Measurements from ENCODE around the gene ILK. TPM values are rescaled to one million over a fixed set of nuclear protein-coding genes. Genes with fewer than 3 reads are reported as not detected.

Gene ILK
- total and polyA plus RNA-seq, 2 donors (not counting 3 experiments of a cell fraction or from before 2014, with no cell fraction given): 221 to 296 TPM

DNA sequence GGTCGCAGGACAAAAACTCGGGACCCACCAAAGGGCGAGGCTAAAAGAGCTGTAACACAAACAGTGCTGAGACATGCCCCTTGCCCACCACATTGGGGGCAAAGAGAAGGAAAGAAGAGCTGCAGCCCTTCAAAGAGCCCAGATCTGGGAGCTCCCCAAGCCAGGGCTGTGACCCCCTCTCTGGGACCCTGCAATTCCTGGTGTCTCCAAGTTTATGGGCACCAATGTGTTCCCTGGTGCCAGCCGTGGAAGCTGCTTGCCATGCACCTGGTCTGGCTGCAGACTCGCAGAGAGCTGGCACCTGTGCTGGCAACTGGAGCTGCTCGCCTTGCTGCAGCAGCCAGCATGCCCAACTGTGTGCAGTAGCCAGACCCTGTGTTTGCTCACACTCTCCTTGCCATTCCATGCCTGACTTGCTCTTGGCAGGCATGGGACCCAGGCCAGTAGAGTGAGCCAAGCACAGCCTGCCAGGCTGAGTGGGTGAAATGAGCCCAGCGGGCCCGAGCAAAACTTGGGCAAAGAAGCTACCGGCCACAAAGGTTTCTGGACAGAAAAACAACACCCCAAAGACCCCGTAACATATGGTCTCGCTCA lies 16.1 kb upstream of the ILK start:
- CTCF ChIA-PET: interaction anchor here (0.8 to 1.4 kb wide), 4 partner anchors 8 to 17 kb away, joined by 3 to 4 read pairs (median 4); no protein-coding TSS in a partner anchor
- dilution Hi-C loops (cut with MboI; ENCODE audit: extremely low pct_ligation_motif_present, low sequenced_read_pairs): no loop called here

More for the DNA sequence above, 16.1 kb upstream of the ILK start:
- H3K4me2 ChIP-seq (ENCODE audit: insufficient read depth, low read length): no peak overlapping the region
- TF ChIP-seq POLR2A (IDR thresholded peaks at IDR 0.05; ENCODE audit: low read depth, low read length) (no peak), JUN (IDR thresholded peaks at IDR 0.05; ENCODE audit: borderline replicate concordance, insufficient read depth, insufficient read length, low read depth) (no peak), MYC (IDR thresholded peaks at IDR 0.05; ENCODE audit: low read depth, low read length) (no peak), FOS (IDR thresholded peaks at IDR 0.05; ENCODE audit: borderline replicate concordance, insufficient read depth, low read length) (no peak), POLR2AphosphoS5 (IDR thresholded peaks at IDR 0.05; ENCODE audit: insufficient read depth, low read depth, low read length) (no peak), EZH2 (IDR thresholded peaks at IDR 0.05; ENCODE audit: borderline replicate concordance, low read depth, low read length, severe bottlenecking) (no peak), GATA2 (IDR thresholded peaks at IDR 0.05; ENCODE audit: insufficient read depth, insufficient read length, low read depth, low read length) (no peak)
- TF ChIP-seq, protein P1, sequence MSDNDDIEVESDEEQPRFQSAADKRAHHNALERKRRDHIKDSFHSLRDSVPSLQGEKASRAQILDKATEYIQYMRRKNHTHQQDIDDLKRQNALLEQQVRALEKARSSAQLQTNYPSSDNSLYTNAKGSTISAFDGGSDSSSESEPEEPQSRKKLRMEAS (IDR thresholded peaks at IDR 0.05; ENCODE audit: insufficient read depth, insufficient read length): no peak
- TF ChIP-seq, protein P2, sequence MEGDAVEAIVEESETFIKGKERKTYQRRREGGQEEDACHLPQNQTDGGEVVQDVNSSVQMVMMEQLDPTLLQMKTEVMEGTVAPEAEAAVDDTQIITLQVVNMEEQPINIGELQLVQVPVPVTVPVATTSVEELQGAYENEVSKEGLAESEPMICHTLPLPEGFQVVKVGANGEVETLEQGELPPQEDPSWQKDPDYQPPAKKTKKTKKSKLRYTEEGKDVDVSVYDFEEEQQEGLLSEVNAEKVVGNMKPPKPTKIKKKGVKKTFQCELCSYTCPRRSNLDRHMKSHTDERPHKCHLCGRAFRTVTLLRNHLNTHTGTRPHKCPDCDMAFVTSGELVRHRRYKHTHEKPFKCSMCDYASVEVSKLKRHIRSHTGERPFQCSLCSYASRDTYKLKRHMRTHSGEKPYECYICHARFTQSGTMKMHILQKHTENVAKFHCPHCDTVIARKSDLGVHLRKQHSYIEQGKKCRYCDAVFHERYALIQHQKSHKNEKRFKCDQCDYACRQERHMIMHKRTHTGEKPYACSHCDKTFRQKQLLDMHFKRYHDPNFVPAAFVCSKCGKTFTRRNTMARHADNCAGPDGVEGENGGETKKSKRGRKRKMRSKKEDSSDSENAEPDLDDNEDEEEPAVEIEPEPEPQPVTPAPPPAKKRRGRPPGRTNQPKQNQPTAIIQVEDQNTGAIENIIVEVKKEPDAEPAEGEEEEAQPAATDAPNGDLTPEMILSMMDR (IDR thresholded peaks at IDR 0.05; ENCODE audit: extremely low read depth in 1 of 2, insufficient read depth in 1 of 2, low read depth in 1 of 2, low read length in 2 of 2): no peak
- no peak overlapping the region for H2AFZ ChIP-seq (ENCODE audit: low read depth, low read length)
- no peaks in the 10 kb centered on the region for H3K36me3 ChIP-seq (ENCODE audit: control insufficient read depth in 2 of 2, extremely low read depth in 1 of 2, insufficient read depth in 2 of 2, low read length in 2 of 2)
- no peaks in the 10 kb centered on the region for H3K9me3 ChIP-seq (replicated peaks; ENCODE audit: control insufficient read depth, insufficient read depth, low read length)
- no peak overlapping the region for H3K9ac ChIP-seq (replicated peaks; ENCODE audit: extremely low read depth, insufficient read depth, low read length)
- H3K79me2 ChIP-seq (ENCODE audit: control insufficient read depth, insufficient read depth, low read length): no peaks in the 10 kb centered on the region
- H3K4me1 ChIP-seq (ENCODE audit: control insufficient read depth, extremely low read depth, insufficient read depth, low read length): no peaks in the 10 kb centered on the region
- no peak overlapping the region for H3K27ac ChIP-seq (ENCODE audit: insufficient read depth, low read depth, low read length)
- H3K27me3 ChIP-seq (ENCODE audit: control insufficient read depth in 2 of 2, insufficient read depth in 2 of 2, low read length in 2 of 2): no peaks in the 10 kb centered on the region
- H4K20me1 ChIP-seq (replicated peaks; ENCODE audit: control insufficient read depth, extremely low read depth, insufficient read depth, low read length): no peaks in the 10 kb centered on the region
- BruUV-seq (replicated peaks): no TSS peak
- POLR2A ChIA-PET: no interaction called here
- DNase-seq (ENCODE audit: low read depth, low spot score) (no peak), FAIRE-seq (no peak)
- intact Hi-C loops (cut with micrococcal nuclease): no loop called here
- no peaks in the 10 kb centered on the region for H3K9me1 ChIP-seq (replicated peaks; ENCODE audit: control insufficient read depth, extremely low read depth, insufficient read depth, low read length)
- H3K4me3 ChIP-seq (replicated peaks in 1 of 3; ENCODE audit: insufficient read depth in 1 of 3, low read depth in 1 of 3, low read length in 3 of 3): no peak overlapping the region

All from endothelial cell of umbilical vein (primary cell).